DOHH2 (cell line): Measurements from ENCODE around the gene GLIPR1.
A peak's percentile ranks its signal among the peaks of the same experiment; 100 is the strongest.

Experiments
- H3F3A ChIP-seq: fragments of 200-600 bp; sonication (generic), shearing (Covaris generic); 2 replicates; pipeline ENCODE4 v1.6.0; 2016; ENCODE audit warnings: antibody characterized with exemption, mild to moderate bottlenecking; ENCODE audit not compliant: control insufficient read depth, insufficient read depth
- H3K27ac ChIP-seq: fragments of 200-600 bp; sonication (generic); 2 replicates; pipeline ENCODE4 v1.5.1; 2014; ENCODE audit warnings: low read depth, mild to moderate bottlenecking, low read length, moderate library complexity
- H3K27me3 ChIP-seq: fragments of 200-600 bp; sonication (generic); 2 replicates; pipeline ENCODE4 v1.6.1; 2014; ENCODE audit warnings: mild to moderate bottlenecking, low read length, mixed read lengths; ENCODE audit not compliant: control insufficient read depth
- H3K36me3 ChIP-seq: fragments of 200-600 bp; sonication (generic); 2 replicates; pipeline ENCODE4 v1.6.1; 2014; ENCODE audit warnings: mild to moderate bottlenecking, low read length, moderate library complexity, mixed read lengths; ENCODE audit not compliant: control insufficient read depth
- H3K4me1 ChIP-seq: fragments of 200-600 bp; sonication (generic); 2 replicates; pipeline ENCODE4 v1.6.1; 2014; ENCODE audit warnings: mild to moderate bottlenecking, low read length, mixed read lengths; ENCODE audit not compliant: control insufficient read depth
- H3K4me2 ChIP-seq: fragments of 200-600 bp; sonication (generic); 2 replicates; pipeline ENCODE4 v1.6.0; 2014; ENCODE audit warnings: mild to moderate bottlenecking, low read length, moderate library complexity
- H3K4me3 ChIP-seq: fragments of 200-600 bp; sonication (generic); 2 replicates; pipeline ENCODE4 v1.5.1; 2014; ENCODE audit warnings: mild to moderate bottlenecking, low read length, mixed read lengths
- H3K79me2 ChIP-seq: fragments of 200-600 bp; sonication (generic); 2 replicates; pipeline ENCODE4 v1.6.1; 2014; ENCODE audit warnings: mild to moderate bottlenecking, low read length, mixed read lengths; ENCODE audit not compliant: control insufficient read depth
- H3K9me2 ChIP-seq: fragments of 200-600 bp; sonication (generic); replicated peaks from 2 replicates; pipeline ENCODE4 v1.6.1; 2014; ENCODE audit warnings: mild to moderate bottlenecking, low read length, mixed read lengths; ENCODE audit not compliant: control insufficient read depth
- H3K9me3 ChIP-seq: fragments of 200-600 bp; sonication (generic); 2 replicates; pipeline ENCODE4 v1.6.1; 2014; ENCODE audit warnings: antibody characterized with exemption, low read length, mixed read lengths; ENCODE audit not compliant: control insufficient read depth, insufficient read depth
- H4K20me1 ChIP-seq: fragments of 200-600 bp; sonication (generic); 2 replicates; pipeline ENCODE4 v1.6.0; 2014; ENCODE audit warnings: low read depth, mild to moderate bottlenecking, antibody characterized with exemption, low read length, moderate library complexity; ENCODE audit not compliant: control insufficient read depth, insufficient read depth
- EZH2phosphoT487 ChIP-seq: fragments of 200-600 bp; sonication (generic); IDR thresholded peaks from 2 replicates; pipeline ENCODE4 v1.6.1; 2017; ENCODE audit warnings: borderline replicate concordance, mild to moderate bottlenecking, antibody characterized with exemption, low read length, moderate library complexity, mixed read lengths
- TF ChIP-seq, protein P1 (sequence below): fragments of 200-600 bp; sonication (generic); IDR thresholded peaks from one replicate; pipeline ENCODE4 v1.5.1; 2014; ENCODE audit warnings: antibody characterized with exemption, mild to moderate bottlenecking, low read depth, low read length; ENCODE audit not compliant: poor library complexity, severe bottlenecking

GLIPR1 gene

DNA sequence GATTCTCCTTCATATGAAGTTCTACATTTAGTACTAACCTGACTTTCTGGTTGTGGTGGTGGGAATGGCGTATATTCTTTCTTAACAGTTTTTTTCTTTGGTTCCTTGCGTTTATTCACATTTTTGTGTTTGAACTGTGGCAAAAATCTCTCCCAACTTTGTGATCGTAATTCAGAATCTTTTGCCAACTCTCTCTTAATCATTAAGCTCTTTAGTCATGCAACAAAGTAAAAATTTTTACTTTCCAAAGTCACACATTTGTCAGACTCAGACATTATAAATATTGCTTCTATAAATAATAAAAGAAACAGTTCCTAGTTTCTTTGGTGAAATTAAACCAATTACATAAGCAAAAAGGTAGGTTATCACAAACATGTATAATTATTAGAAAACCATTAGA is 23.3 kb downstream of the GLIPR1 start:
- no peaks in the 10 kb centered on the region for H3K9me2 ChIP-seq
- peaks cover 6% of the 10 kb centered on the region; the same call in 1 of the 2 replicates for H3K4me1 ChIP-seq
- TF ChIP-seq, protein P1, sequence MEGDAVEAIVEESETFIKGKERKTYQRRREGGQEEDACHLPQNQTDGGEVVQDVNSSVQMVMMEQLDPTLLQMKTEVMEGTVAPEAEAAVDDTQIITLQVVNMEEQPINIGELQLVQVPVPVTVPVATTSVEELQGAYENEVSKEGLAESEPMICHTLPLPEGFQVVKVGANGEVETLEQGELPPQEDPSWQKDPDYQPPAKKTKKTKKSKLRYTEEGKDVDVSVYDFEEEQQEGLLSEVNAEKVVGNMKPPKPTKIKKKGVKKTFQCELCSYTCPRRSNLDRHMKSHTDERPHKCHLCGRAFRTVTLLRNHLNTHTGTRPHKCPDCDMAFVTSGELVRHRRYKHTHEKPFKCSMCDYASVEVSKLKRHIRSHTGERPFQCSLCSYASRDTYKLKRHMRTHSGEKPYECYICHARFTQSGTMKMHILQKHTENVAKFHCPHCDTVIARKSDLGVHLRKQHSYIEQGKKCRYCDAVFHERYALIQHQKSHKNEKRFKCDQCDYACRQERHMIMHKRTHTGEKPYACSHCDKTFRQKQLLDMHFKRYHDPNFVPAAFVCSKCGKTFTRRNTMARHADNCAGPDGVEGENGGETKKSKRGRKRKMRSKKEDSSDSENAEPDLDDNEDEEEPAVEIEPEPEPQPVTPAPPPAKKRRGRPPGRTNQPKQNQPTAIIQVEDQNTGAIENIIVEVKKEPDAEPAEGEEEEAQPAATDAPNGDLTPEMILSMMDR = no peak
- TF ChIP-seq EZH2phosphoT487 = no peak
- no peaks in the 10 kb centered on the region for H3K9me3 ChIP-seq
- peaks cover 36% of the 10 kb centered on the region for H3K79me2 ChIP-seq
- no peak overlapping the region for H3K4me2 ChIP-seq
- no peaks in the 10 kb centered on the region for H4K20me1 ChIP-seq
- no peak overlapping the region for H3K27ac ChIP-seq
- H3K36me3 ChIP-seq = peaks cover 95% of the 10 kb centered on the region
- H3K27me3 ChIP-seq = no peaks in the 10 kb centered on the region
- H3K4me3 ChIP-seq = no peak overlapping the region
- peaks cover 19% of the 10 kb centered on the region; the same call in 1 of the 2 replicates for H3F3A ChIP-seq

DNA sequence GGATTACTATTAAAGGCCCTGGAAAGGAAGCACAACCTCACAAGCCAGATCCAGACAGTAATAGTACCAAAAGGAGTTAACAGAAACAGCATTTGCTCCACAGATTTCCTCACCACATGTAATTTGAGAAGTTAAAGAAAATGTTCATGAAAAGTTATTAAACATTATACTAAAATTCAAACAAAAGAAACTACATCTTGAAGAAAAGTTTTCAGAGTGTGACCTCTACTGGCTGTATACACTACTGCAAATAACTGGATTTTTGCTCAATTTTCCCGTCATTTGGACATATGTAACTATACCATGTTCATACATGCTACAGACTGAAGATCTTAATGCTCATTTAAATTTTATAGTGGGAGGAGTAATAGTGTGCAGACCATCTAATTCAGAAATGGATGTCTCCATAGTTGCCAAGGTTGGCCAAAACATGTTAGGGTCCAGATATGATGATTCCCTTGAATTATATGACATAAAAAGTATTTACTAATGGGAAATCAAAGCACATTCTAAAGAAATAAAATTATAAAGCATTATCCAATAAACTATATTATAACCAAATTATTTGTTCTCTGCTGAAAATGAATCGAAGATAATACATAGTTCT is 25.3 kb downstream of the GLIPR1 start:
- H3K27ac ChIP-seq = no peak overlapping the region

DNA sequence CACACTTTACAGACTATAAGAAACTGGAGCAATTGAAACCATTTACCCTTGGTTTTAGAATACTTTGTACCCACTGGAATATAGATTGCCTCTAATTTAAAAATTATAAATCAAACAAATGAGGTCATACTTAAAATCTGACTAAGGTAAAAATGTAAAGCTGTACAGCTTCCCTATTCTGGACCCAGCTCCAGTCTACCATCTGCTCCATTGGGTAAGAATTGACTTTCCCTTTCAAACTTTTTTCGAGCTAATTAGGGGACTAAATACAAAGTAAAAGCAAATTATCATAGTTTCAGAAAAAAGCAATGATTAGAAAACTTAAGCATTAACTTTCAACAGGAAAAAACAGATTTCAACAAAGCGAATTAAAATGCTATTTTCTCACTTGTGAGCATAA is 26.5 kb downstream of the GLIPR1 start:
- Histone ChIP-seq H3K4me2 (no peak overlapping the region), H3K9me2 (no peaks in the 10 kb centered on the region), H3K9me3 (no peaks in the 10 kb centered on the region), H3K27ac (no peak overlapping the region), H3K4me3 (no peak overlapping the region), H3K4me1 (peaks cover 25% of the 10 kb centered on the region), H4K20me1 (peaks cover 5% of the 10 kb centered on the region; the same call in 1 of the 2 replicates), H3K79me2 (peaks cover 65% of the 10 kb centered on the region), H3K36me3 (peaks cover 86% of the 10 kb centered on the region), H3F3A (peaks cover 9% of the 10 kb centered on the region; the same call in 1 of the 2 replicates), H3K27me3 (no peaks in the 10 kb centered on the region)
- TF ChIP-seq, protein P1 = no peak
- TF ChIP-seq EZH2phosphoT487 = no peak

More for the DNA sequence above, 25.3 kb downstream of the GLIPR1 start:
- Histone ChIP-seq H3K79me2 (peaks cover 56% of the 10 kb centered on the region), H3K4me1 (peaks cover 20% of the 10 kb centered on the region), H3K9me2 (no peaks in the 10 kb centered on the region), H4K20me1 (peaks cover 5% of the 10 kb centered on the region; the same call in 1 of the 2 replicates), H3K4me3 (no peak overlapping the region), H3K9me3 (no peaks in the 10 kb centered on the region), H3K27me3 (no peaks in the 10 kb centered on the region), H3F3A (peaks cover 9% of the 10 kb centered on the region; the same call in 1 of the 2 replicates), H3K36me3 (peaks cover 93% of the 10 kb centered on the region), H3K4me2 (no peak overlapping the region)
- TF ChIP-seq, protein P1 = peak; percentile 69
- no peak for TF ChIP-seq EZH2phosphoT487
